Measurements from ENCODE around the gene IFT88. TPM values are rescaled to one million over a fixed set of nuclear protein-coding genes. Genes with fewer than 3 reads are reported as not detected.

IFT88 gene
- total RNA-seq, 1 donor from 2014 or later: 17.3 TPM

GRCh38 chr13:20616059-20616797 is 49.3 kb downstream of the IFT88 start:
- TF ChIP-seq, protein P1, sequence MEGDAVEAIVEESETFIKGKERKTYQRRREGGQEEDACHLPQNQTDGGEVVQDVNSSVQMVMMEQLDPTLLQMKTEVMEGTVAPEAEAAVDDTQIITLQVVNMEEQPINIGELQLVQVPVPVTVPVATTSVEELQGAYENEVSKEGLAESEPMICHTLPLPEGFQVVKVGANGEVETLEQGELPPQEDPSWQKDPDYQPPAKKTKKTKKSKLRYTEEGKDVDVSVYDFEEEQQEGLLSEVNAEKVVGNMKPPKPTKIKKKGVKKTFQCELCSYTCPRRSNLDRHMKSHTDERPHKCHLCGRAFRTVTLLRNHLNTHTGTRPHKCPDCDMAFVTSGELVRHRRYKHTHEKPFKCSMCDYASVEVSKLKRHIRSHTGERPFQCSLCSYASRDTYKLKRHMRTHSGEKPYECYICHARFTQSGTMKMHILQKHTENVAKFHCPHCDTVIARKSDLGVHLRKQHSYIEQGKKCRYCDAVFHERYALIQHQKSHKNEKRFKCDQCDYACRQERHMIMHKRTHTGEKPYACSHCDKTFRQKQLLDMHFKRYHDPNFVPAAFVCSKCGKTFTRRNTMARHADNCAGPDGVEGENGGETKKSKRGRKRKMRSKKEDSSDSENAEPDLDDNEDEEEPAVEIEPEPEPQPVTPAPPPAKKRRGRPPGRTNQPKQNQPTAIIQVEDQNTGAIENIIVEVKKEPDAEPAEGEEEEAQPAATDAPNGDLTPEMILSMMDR (IDR thresholded peaks at IDR 0.05): no peak

DNA sequence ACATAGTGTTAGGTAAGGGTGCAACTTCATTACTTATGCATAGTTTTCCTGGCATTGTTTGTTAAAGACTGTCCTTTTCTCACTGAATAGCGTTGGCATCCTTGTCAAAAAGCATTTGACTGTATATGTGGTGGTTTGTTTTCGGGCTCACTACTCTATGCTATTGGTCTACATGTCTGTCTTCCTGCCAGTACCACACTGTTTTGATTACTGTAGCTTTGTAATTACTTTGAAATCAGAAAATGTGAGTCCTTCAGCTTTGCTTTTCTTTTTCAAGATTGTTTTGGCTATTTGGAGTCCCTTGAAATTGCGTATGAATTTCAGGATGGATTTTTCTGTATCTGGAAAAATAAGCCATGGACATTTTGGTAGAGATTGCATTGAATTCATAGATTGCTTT is 56.0 kb downstream of the IFT88 start:
- H3K9me3 Mint-ChIP-seq: peaks cover 7% of the 10 kb centered on the region
- H3K27ac Mint-ChIP-seq: no peak overlapping the region
- no peaks in the 10 kb centered on the region for H3K27me3 Mint-ChIP-seq
- H3K4me1 Mint-ChIP-seq: no peaks in the 10 kb centered on the region
- ATAC-seq (ENCODE audit: low read depth) (no peak), DNase-seq (no peak)
- TF ChIP-seq, protein P1 (IDR thresholded peaks at IDR 0.05): no peak
- intact Hi-C loops (cut with micrococcal nuclease): no loop called here
- peaks cover 57% of the 10 kb centered on the region for H3K36me3 Mint-ChIP-seq (ENCODE audit: low read depth)
- CTCF ChIA-PET: no interaction called here
- H3K4me3 Mint-ChIP-seq: no peak overlapping the region
- POLR2A ChIA-PET: no interaction called here

More at GRCh38 chr13:20616059-20616797, 49.3 kb downstream of the IFT88 start:
- no peak overlapping the region for H3K27ac Mint-ChIP-seq
- DNase-seq: no peak
- no peaks in the 10 kb centered on the region for H3K4me1 Mint-ChIP-seq
- ATAC-seq (ENCODE audit: low read depth): no peak
- peaks cover 16% of the 10 kb centered on the region for H3K36me3 Mint-ChIP-seq (ENCODE audit: low read depth)
- ChIA-PET POLR2A (no interaction called here), CTCF (no interaction called here)
- intact Hi-C loops (cut with micrococcal nuclease): no loop called here
- no peaks in the 10 kb centered on the region for H3K9me3 Mint-ChIP-seq
- H3K4me3 Mint-ChIP-seq: no peak overlapping the region
- no peaks in the 10 kb centered on the region for H3K27me3 Mint-ChIP-seq

DNA sequence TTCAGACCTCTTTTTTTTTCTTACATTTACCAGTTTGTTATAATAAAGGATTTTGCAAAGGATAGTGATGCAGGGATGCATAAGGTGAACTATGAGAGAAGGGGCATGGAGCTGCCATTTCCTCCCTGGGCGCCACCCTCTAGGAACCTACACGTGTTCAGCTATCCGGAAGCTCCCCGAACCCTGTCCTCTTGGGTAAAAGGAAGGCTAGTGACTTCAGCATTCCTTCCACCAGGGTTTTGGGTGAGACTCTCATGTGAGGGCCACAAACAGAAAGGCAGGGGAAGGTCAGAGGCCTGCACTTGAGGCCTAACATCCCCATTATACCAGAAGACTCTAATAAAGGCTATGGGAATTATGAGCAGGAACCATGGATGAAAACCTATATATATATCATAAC is 57.3 kb downstream of the IFT88 start:
- Mint-ChIP-seq H3K36me3 (ENCODE audit: low read depth) (peaks cover 55% of the 10 kb centered on the region), H3K27ac (no peak overlapping the region)
- POLR2A ChIA-PET: no interaction called here

GRCh38 chr13:20633802-20634201 is 66.8 kb downstream of the IFT88 start:
- Mint-ChIP-seq H3K36me3 (ENCODE audit: low read depth) (peaks cover 27% of the 10 kb centered on the region), H3K27ac (no peak overlapping the region), H3K27me3 (no peaks in the 10 kb centered on the region), H3K9me3 (no peaks in the 10 kb centered on the region), H3K4me3 (no peak overlapping the region), H3K4me1 (no peaks in the 10 kb centered on the region)
- ChIA-PET POLR2A (no interaction called here), CTCF (interaction anchor here (0.7 kb wide), 1 partner anchor 78 kb away, joined by 3 read pairs; no protein-coding TSS in a partner anchor)
- intact Hi-C loops (cut with micrococcal nuclease): no loop called here
- TF ChIP-seq, protein P1 (IDR thresholded peaks at IDR 0.05): no peak
- no peak for DNase-seq
- ATAC-seq (ENCODE audit: low read depth): no peak

More for the DNA sequence above, 57.3 kb downstream of the IFT88 start:
- H3K4me1 Mint-ChIP-seq: no peaks in the 10 kb centered on the region
- intact Hi-C loops (cut with micrococcal nuclease): no loop called here
- DNase-seq (no peak), ATAC-seq (ENCODE audit: low read depth) (no peak)
- CTCF ChIA-PET: no interaction called here
- H3K4me3 Mint-ChIP-seq: no peak overlapping the region
- no peaks in the 10 kb centered on the region for H3K27me3 Mint-ChIP-seq
- TF ChIP-seq, protein P1 (IDR thresholded peaks at IDR 0.05): no peak
- peaks cover 7% of the 10 kb centered on the region for H3K9me3 Mint-ChIP-seq

DNA sequence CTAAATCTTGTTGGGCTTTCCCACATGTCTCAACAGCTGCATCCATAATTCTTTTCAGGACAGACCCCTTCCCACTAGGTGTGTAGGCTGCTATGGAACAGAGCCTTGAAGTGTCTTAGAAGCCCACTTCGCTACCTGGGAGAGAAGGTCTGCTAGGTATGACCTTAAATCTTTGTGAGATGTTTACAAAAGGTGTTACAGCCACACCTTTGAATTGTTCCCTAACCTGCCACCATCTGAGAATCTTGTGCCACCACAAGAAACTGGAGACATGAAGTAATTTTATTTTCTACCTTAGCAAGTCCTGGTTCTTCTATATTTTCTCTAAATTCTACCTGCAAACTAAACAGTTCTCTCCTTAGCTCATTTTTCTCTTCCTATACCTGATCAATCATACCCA is 69.1 kb downstream of the IFT88 start:
- DNase-seq (no peak), ATAC-seq (ENCODE audit: low read depth) (no peak)
- Mint-ChIP-seq H3K9me3 (no peaks in the 10 kb centered on the region), H3K4me3 (no peak overlapping the region), H3K27ac (no peak overlapping the region), H3K4me1 (no peaks in the 10 kb centered on the region), H3K27me3 (no peaks in the 10 kb centered on the region), H3K36me3 (ENCODE audit: low read depth) (peaks cover 22% of the 10 kb centered on the region)
- TF ChIP-seq, protein P1 (IDR thresholded peaks at IDR 0.05): no peak
- intact Hi-C loops (cut with micrococcal nuclease): no loop called here
- CTCF ChIA-PET: no interaction called here
- POLR2A ChIA-PET: no interaction called here
